ENCODE measurements around the gene GNB1L.

DNA sequence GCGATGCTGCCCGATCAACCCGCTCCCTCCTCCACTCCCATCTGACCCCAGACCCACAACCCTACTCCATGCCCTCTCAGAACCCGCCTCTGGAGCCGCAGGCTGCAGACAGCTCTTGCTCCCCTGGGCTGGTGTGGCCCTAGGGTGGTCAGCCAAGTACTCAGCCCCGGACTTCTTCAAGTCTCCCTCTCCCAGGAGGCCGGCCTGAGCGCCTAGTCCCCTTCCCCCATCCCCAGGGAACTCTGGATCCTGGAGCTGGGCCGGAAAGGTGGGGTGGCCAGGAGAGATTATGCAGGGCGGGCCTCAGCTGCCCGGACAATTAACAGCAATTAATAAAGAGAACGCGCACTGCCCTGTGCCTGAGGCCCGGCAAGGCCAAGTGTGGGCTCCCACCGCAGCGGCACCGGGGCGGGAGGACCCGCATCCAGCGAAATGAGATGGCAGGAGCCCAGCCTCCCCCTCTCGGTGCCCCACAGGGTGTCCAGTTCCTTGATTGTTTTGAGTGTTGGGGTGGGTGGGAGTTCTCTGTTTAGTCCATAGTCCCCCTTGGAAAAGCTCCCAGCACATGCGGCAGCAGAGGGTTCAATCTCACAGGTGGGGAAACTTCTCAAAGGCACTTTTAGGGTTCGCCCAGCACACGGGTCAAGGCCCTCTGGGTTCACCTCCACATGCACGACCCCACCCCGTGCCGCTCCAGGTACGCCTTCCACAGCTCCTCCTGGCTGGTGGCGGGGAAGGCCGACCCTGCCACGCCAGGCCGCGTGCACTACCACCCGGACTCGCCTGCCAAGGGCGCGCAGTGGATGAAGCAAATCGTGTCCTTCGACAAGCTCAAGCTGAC is 91.0 kb downstream of the GNB1L start:
- TF ChIP-seq, protein P1, sequence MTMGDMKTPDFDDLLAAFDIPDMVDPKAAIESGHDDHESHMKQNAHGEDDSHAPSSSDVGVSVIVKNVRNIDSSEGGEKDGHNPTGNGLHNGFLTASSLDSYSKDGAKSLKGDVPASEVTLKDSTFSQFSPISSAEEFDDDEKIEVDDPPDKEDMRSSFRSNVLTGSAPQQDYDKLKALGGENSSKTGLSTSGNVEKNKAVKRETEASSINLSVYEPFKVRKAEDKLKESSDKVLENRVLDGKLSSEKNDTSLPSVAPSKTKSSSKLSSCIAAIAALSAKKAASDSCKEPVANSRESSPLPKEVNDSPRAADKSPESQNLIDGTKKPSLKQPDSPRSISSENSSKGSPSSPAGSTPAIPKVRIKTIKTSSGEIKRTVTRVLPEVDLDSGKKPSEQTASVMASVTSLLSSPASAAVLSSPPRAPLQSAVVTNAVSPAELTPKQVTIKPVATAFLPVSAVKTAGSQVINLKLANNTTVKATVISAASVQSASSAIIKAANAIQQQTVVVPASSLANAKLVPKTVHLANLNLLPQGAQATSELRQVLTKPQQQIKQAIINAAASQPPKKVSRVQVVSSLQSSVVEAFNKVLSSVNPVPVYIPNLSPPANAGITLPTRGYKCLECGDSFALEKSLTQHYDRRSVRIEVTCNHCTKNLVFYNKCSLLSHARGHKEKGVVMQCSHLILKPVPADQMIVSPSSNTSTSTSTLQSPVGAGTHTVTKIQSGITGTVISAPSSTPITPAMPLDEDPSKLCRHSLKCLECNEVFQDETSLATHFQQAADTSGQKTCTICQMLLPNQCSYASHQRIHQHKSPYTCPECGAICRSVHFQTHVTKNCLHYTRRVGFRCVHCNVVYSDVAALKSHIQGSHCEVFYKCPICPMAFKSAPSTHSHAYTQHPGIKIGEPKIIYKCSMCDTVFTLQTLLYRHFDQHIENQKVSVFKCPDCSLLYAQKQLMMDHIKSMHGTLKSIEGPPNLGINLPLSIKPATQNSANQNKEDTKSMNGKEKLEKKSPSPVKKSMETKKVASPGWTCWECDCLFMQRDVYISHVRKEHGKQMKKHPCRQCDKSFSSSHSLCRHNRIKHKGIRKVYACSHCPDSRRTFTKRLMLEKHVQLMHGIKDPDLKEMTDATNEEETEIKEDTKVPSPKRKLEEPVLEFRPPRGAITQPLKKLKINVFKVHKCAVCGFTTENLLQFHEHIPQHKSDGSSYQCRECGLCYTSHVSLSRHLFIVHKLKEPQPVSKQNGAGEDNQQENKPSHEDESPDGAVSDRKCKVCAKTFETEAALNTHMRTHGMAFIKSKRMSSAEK (CRISPR knock-in tag; IDR thresholded peaks at IDR 0.05; ENCODE audit: borderline replicate concordance), result no peak
- TF ChIP-seq, protein P2, sequence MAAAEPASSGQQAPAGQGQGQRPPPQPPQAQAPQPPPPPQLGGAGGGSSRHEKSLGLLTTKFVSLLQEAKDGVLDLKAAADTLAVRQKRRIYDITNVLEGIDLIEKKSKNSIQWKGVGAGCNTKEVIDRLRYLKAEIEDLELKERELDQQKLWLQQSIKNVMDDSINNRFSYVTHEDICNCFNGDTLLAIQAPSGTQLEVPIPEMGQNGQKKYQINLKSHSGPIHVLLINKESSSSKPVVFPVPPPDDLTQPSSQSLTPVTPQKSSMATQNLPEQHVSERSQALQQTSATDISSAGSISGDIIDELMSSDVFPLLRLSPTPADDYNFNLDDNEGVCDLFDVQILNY (CRISPR knock-in tag; IDR thresholded peaks at IDR 0.05), result no peak
- TF ChIP-seq CTCF (IDR thresholded peaks at IDR 0.05) (no peak), SP1 (CRISPR knock-in tag; conservative IDR thresholded peaks at IDR 0.05) (no peak), AFF4 (CRISPR knock-in tag; IDR thresholded peaks at IDR 0.05; ENCODE audit: borderline replicate concordance) (no peak)

All from WTC11 (cell line).